ENCODE data around the gene ADORA2A.

- TF ChIP-seq CTCF (IDR thresholded peaks at IDR 0.05; ENCODE audit: low read depth, low read length, poor library complexity, severe bottlenecking) (no peak), EZH2phosphoT487 (IDR thresholded peaks at IDR 0.05; ENCODE audit: borderline replicate concordance, low read length) (no peak)
Observed at GRCh38 chr22:24483976-24484545, 56.7 kb downstream of the ADORA2A start.
